Measurements from ENCODE around the gene SND1. TPM values are rescaled to one million over a fixed set of nuclear protein-coding genes. Genes with fewer than 3 reads are reported as not detected.

The SND1 gene
- total and polyA plus RNA-seq, 2 donors (not counting 1 experiment from before 2014, with no cell fraction given) = 137 to 174 TPM

GRCh38 chr7:127996253-127997071 lies 344.5 kb downstream of the SND1 start:
- Histone ChIP-seq H3K79me2 (ENCODE audit: control insufficient read depth, insufficient read depth, low read length) (no peaks in the 10 kb centered on the region), H3K27me3 (ENCODE audit: control insufficient read depth, insufficient read depth, low read length) (no peaks in the 10 kb centered on the region), H2AFZ (ENCODE audit: low read length) (no peak overlapping the region), H3K4me2 (ENCODE audit: extremely low read depth, insufficient read depth, low read length) (no peak overlapping the region), H3K27ac (ENCODE audit: insufficient read depth, low read length) (no peak overlapping the region), H3K4me1 (ENCODE audit: control insufficient read depth, extremely low read depth, insufficient read depth, low read length) (peaks cover 12% of the 10 kb centered on the region), H3K9ac (ENCODE audit: insufficient read depth, low read length) (no peak overlapping the region), H3K9me3 (ENCODE audit: control insufficient read depth, insufficient read depth, low read depth, low read length) (no peaks in the 10 kb centered on the region), H3K4me3 (replicated peaks in 1 of 4; ENCODE audit: control extremely low read depth in 1 of 4, insufficient read depth in 1 of 4, low read depth in 3 of 4, low read length in 4 of 4) (no peak overlapping the region), H4K20me1 (ENCODE audit: control insufficient read depth, extremely low read depth, insufficient read depth, low read length) (no peaks in the 10 kb centered on the region), H3K36me3 (ENCODE audit: control insufficient read depth, insufficient read depth, low read length) (no peaks in the 10 kb centered on the region)
- TF ChIP-seq EZH2 (IDR thresholded peaks at IDR 0.05; ENCODE audit: low read length, missing control alignments) (no peak), CTCF (conservative IDR thresholded peaks at IDR 0.05 in 1 of 2, IDR thresholded peaks at IDR 0.05 in 1 of 2; ENCODE audit: low read depth in 1 of 2, low read length in 2 of 2) (no peak)
- no peak for DNase-seq (ENCODE audit: low read depth in 2 of 2)

GRCh38 chr7:127997226-127997922 lies 345.4 kb downstream of the SND1 start:
- Histone ChIP-seq H4K20me1 (ENCODE audit: control insufficient read depth, extremely low read depth, insufficient read depth, low read length) (no peaks in the 10 kb centered on the region), H3K4me2 (ENCODE audit: extremely low read depth, insufficient read depth, low read length) (no peak overlapping the region)

More at GRCh38 chr7:127997226-127997922, 345.4 kb downstream of the SND1 start:
- Histone ChIP-seq H3K9ac (ENCODE audit: insufficient read depth, low read length) (no peak overlapping the region), H3K4me3 (replicated peaks in 1 of 4; ENCODE audit: control extremely low read depth in 1 of 4, insufficient read depth in 1 of 4, low read depth in 3 of 4, low read length in 4 of 4) (no peak overlapping the region), H3K4me1 (ENCODE audit: control insufficient read depth, extremely low read depth, insufficient read depth, low read length) (peaks cover 12% of the 10 kb centered on the region), H3K79me2 (ENCODE audit: control insufficient read depth, insufficient read depth, low read length) (no peaks in the 10 kb centered on the region), H3K27me3 (ENCODE audit: control insufficient read depth, insufficient read depth, low read length) (no peaks in the 10 kb centered on the region), H3K27ac (ENCODE audit: insufficient read depth, low read length) (no peak overlapping the region), H3K36me3 (ENCODE audit: control insufficient read depth, insufficient read depth, low read length) (no peaks in the 10 kb centered on the region), H2AFZ (ENCODE audit: low read length) (no peak overlapping the region), H3K9me3 (ENCODE audit: control insufficient read depth, insufficient read depth, low read depth, low read length) (no peaks in the 10 kb centered on the region)
- TF ChIP-seq CTCF (conservative IDR thresholded peaks at IDR 0.05 in 1 of 2, IDR thresholded peaks at IDR 0.05 in 1 of 2; ENCODE audit: low read depth in 1 of 2, low read length in 2 of 2) = no peak
- peak in 1 of 2 donors; percentile 21 for DNase-seq (ENCODE audit: low read depth in 2 of 2)
